Ovary (tissue), 3 donors: Measurements from ENCODE around the gene DPF3.

Experiments
- CTCF ChIP-seq, 3 donors: fragments of 450-650 bp in 2 of 3; fragments of 200-600 bp in 1 of 3; IDR thresholded peaks; one replicate each; pipeline versions ENCODE4 v1.5.1 to v1.8.0; 2016 to 2022; ENCODE audit warnings: antibody characterized with exemption in 3 of 3, mild to moderate bottlenecking in 1 of 3
- EP300 ChIP-seq: sonication (generic); formaldehyde crosslinking; IDR thresholded peaks from one replicate; pipeline ENCODE4 v1.6.1; 2017; ENCODE audit warnings: antibody characterized with exemption
- POLR2A ChIP-seq: fragments of 450-650 bp; IDR thresholded peaks from one replicate; pipeline ENCODE4 v1.6.1; 2017; ENCODE audit warnings: antibody characterized with exemption, mild to moderate bottlenecking, moderate library complexity
- donor health status: DM: no; HTN: no; CAD: no.

GRCh38 chr14:72828604-72829003 is 65.3 kb downstream of the DPF3 start:
- TF ChIP-seq CTCF (IDR thresholded peaks at IDR 0.05) = no peak
- TF ChIP-seq POLR2A = no peak
- TF ChIP-seq EP300 = no peak
